CD4-positive, alpha-beta T cell (primary cell): ENCODE measurements around the gene KCNQ1. TPM values are rescaled to one million over a fixed set of nuclear protein-coding genes. Genes with fewer than 3 reads are reported as not detected.

Experiments
- ATAC-seq: fragments of 200-7000 bp; cut with Tn5 transposase; one replicate; pipeline ENCODE4 v1.10.0; 2022; ENCODE audit warnings: mild to moderate bottlenecking; ENCODE audit not compliant: poor library complexity
- CTCF ChIA-PET: fragments of 350-600 bp; sonication (Branson Sonifier 250); formaldehyde crosslinking; loops from one replicate; lab custom pipeline; 2021; ENCODE audit warnings: antibody characterized with exemption, inconsistent platforms; lab: Charles Lee
- POLR2A ChIA-PET: fragments of 350-600 bp; sonication (Branson Sonifier 250); formaldehyde crosslinking; loops from one replicate; lab custom pipeline; 2021; ENCODE audit warnings: antibody characterized with exemption, inconsistent platforms; lab: Charles Lee
- DNase-seq, 14 experiments: peaks; one replicate each; pipeline ENCODE4 v3.0.0-alpha.2; 2013 to 2020; ENCODE audit warnings: mixed read lengths in 2 of 14
- H3K27ac ChIP-seq, 2 donors: one replicate each; pipeline versions ENCODE4 v1.5.1 to v1.7.0; 2013; ENCODE audit warnings: low read length in 2 of 2, low read depth in 1 of 2, mild to moderate bottlenecking in 1 of 2
- H3K27me3 ChIP-seq, 2 experiments: 1 replicate in 1 of 2; 2 replicates in 1 of 2; pipeline versions ENCODE4 v1.6.1 to v1.7.0; 2013; ENCODE audit warnings: low read length in 2 of 2, control low read depth in 1 of 2, mild to moderate bottlenecking in 1 of 2, moderate library complexity in 1 of 2; ENCODE audit not compliant: insufficient read depth in 2 of 2, control insufficient read depth in 1 of 2
- H3K36me3 ChIP-seq: one replicate; pipeline ENCODE4 v1.6.1; 2013; ENCODE audit warnings: low read length, control low read depth; ENCODE audit not compliant: insufficient read depth
- H3K4me1 ChIP-seq: one replicate; pipeline ENCODE4 v1.6.1; 2013; ENCODE audit warnings: low read length, control low read depth; ENCODE audit not compliant: insufficient read depth
- H3K4me3 ChIP-seq: one replicate; pipeline ENCODE4 v1.5.1; 2013; ENCODE audit warnings: mild to moderate bottlenecking, low read length, moderate library complexity
- H3K9me3 ChIP-seq, 2 experiments: 1 replicate in 1 of 2; 2 replicates in 1 of 2; pipeline versions ENCODE4 v1.6.1 to v1.7.0; 2013; ENCODE audit warnings: low read length in 2 of 2, mild to moderate bottlenecking in 2 of 2, control low read depth in 1 of 2, moderate library complexity in 1 of 2; ENCODE audit not compliant: control insufficient read depth in 1 of 2, insufficient read depth in 1 of 2
- H3K27ac Mint-ChIP-seq: one replicate; pipeline ENCODE4 v1.8.0; 2020; ENCODE audit warnings: mixed read lengths
- H3K27me3 Mint-ChIP-seq: one replicate; pipeline ENCODE4 v1.8.0; 2021; ENCODE audit warnings: mixed read lengths
- H3K36me3 Mint-ChIP-seq: one replicate; pipeline ENCODE4 v1.8.0; 2021; ENCODE audit warnings: low read depth, mixed read lengths
- H3K4me1 Mint-ChIP-seq: one replicate; pipeline ENCODE4 v1.8.0; 2021; ENCODE audit warnings: low read depth, mixed read lengths
- H3K4me3 Mint-ChIP-seq: one replicate; pipeline ENCODE4 v1.8.0; 2020; ENCODE audit warnings: mild to moderate bottlenecking, mixed read lengths
- H3K9me3 Mint-ChIP-seq: one replicate; pipeline ENCODE4 v1.8.0; 2020; ENCODE audit warnings: mixed read lengths
- CTCF ChIP-seq: fragments of 200-600 bp; IDR thresholded peaks from one replicate; pipeline ENCODE4 v1.8.0; 2022; ENCODE audit warnings: antibody characterized with exemption, mild to moderate bottlenecking
- intact Hi-C, 2 experiments: fragments of 100-400 bp; cut with DNase I in 1 of 2; cut with micrococcal nuclease in 1 of 2; formaldehyde crosslinking; loops; one replicate each; pipeline versions ENCODE4 v1.15.1 to v1.9.0; 2023 to 2025; cut with DNase I, micrococcal nuclease
- total RNA-seq, 174 experiments: library from RNA in 2 of 174; stranded (reverse) in 2 of 174; gene quantifications; one replicate each; pipeline ENCODE4 v1.2.3 and lab custom pipeline; 2021 to 2026

The KCNQ1 gene
- total RNA-seq, 2 experiments from 2014 or later: 31.3 to 33.1 TPM

- Histone ChIP-seq H3K9me3 (no peaks in the 10 kb centered on the region), H3K4me3 (no peak overlapping the region), H3K4me1 (no peaks in the 10 kb centered on the region), H3K36me3 (peaks cover 9% of the 10 kb centered on the region), H3K27ac (no peak overlapping the region), H3K27me3 (no peaks in the 10 kb centered on the region)
- Mint-ChIP-seq H3K36me3 (peaks cover 15% of the 10 kb centered on the region), H3K9me3 (no peaks in the 10 kb centered on the region), H3K4me3 (no peak overlapping the region), H3K4me1 (no peaks in the 10 kb centered on the region), H3K27me3 (no peaks in the 10 kb centered on the region), H3K27ac (no peak overlapping the region)
- DNase-seq (no peak), ATAC-seq (no peak)
- ChIA-PET CTCF (no interaction called here), POLR2A (no interaction called here)
- intact Hi-C loops: no loop called here
- no peak for TF ChIP-seq CTCF
These were observed 225.0 kb downstream of the KCNQ1 start for GRCh38 chr11:2669634-2670469.

GRCh38 chr11:2670541-2671100, 225.8 kb downstream of the KCNQ1 start:
- intact Hi-C loops: no loop called here
- DNase-seq: no peak

GRCh38 chr11:2671748-2672147, 226.9 kb downstream of the KCNQ1 start:
- Histone ChIP-seq H3K27ac (no peak overlapping the region), H3K36me3 (peaks cover 6% of the 10 kb centered on the region), H3K9me3 (no peaks in the 10 kb centered on the region), H3K27me3 (no peaks in the 10 kb centered on the region), H3K4me3 (no peak overlapping the region), H3K4me1 (no peaks in the 10 kb centered on the region)
- H3K27ac Mint-ChIP-seq: no peak overlapping the region
- ATAC-seq (no peak), DNase-seq (no peak)
- POLR2A ChIA-PET: no interaction called here
- H3K9me3 Mint-ChIP-seq: no peaks in the 10 kb centered on the region
- intact Hi-C loops: no loop called here
- CTCF ChIA-PET: no interaction called here
- H3K4me1 Mint-ChIP-seq: no peaks in the 10 kb centered on the region
- no peak for TF ChIP-seq CTCF
- no peaks in the 10 kb centered on the region for H3K27me3 Mint-ChIP-seq
- H3K36me3 Mint-ChIP-seq: peaks cover 15% of the 10 kb centered on the region
- H3K4me3 Mint-ChIP-seq: no peak overlapping the region

More at GRCh38 chr11:2670541-2671100, 225.8 kb downstream of the KCNQ1 start:
- Mint-ChIP-seq H3K27ac (no peak overlapping the region), H3K4me1 (no peaks in the 10 kb centered on the region), H3K27me3 (no peaks in the 10 kb centered on the region), H3K36me3 (peaks cover 15% of the 10 kb centered on the region), H3K9me3 (no peaks in the 10 kb centered on the region), H3K4me3 (no peak overlapping the region)
- peaks cover 9% of the 10 kb centered on the region for H3K36me3 ChIP-seq
- H3K27me3 ChIP-seq: no peaks in the 10 kb centered on the region
- H3K9me3 ChIP-seq: no peaks in the 10 kb centered on the region
- ChIA-PET POLR2A (no interaction called here), CTCF (no interaction called here)
- no peak for ATAC-seq
- H3K4me3 ChIP-seq: no peak overlapping the region
- no peak for TF ChIP-seq CTCF
- H3K27ac ChIP-seq: no peak overlapping the region
- H3K4me1 ChIP-seq: no peaks in the 10 kb centered on the region
